Loucy (cell line): ENCODE results near the gene DTNB.

Experiments
- EZH2phosphoT487 ChIP-seq: fragments of 200-600 bp; IDR thresholded peaks from 2 replicates; pipeline ENCODE4 v1.6.1; 2018; ENCODE audit warnings: antibody characterized with exemption, mild to moderate bottlenecking, moderate library complexity, borderline replicate concordance
- TF ChIP-seq, protein P1 (sequence below): fragments of 200-600 bp; sonication (generic); conservative IDR thresholded peaks from 2 replicates; pipeline ENCODE4 v1.5.1; 2014; ENCODE audit warnings: mild to moderate bottlenecking, antibody characterized with exemption, low read length

DNA sequence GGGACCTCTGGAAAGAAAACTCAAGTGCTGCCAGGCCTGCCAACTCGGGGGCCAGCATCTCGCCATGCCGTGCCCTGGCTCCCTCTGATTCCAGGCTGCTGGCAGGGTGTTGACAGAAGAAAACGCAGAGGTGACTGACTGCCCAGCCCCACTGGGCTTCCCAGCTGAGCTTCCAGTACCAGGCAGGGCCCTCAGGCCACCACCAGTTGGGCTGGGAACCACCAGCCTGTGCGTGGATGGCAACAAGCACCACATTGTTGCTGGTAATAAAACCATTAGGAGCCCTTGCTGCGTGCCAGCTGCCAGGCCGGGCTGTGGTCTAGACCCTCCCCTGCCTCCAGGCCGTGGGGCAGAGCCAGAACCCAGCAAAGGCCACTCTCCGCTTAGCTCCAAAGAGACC, 340.8 kb downstream of the DTNB start:
- TF ChIP-seq, protein P1, sequence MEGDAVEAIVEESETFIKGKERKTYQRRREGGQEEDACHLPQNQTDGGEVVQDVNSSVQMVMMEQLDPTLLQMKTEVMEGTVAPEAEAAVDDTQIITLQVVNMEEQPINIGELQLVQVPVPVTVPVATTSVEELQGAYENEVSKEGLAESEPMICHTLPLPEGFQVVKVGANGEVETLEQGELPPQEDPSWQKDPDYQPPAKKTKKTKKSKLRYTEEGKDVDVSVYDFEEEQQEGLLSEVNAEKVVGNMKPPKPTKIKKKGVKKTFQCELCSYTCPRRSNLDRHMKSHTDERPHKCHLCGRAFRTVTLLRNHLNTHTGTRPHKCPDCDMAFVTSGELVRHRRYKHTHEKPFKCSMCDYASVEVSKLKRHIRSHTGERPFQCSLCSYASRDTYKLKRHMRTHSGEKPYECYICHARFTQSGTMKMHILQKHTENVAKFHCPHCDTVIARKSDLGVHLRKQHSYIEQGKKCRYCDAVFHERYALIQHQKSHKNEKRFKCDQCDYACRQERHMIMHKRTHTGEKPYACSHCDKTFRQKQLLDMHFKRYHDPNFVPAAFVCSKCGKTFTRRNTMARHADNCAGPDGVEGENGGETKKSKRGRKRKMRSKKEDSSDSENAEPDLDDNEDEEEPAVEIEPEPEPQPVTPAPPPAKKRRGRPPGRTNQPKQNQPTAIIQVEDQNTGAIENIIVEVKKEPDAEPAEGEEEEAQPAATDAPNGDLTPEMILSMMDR, result no peak
- TF ChIP-seq EZH2phosphoT487, result no peak
